ENCODE data around the gene HIF3A. TPM values are rescaled to one million over a fixed set of nuclear protein-coding genes. Genes with fewer than 3 reads are reported as not detected.
A peak's percentile ranks its signal among the peaks of the same experiment; 100 is the strongest.

Gene HIF3A
- total RNA-seq, 2 experiments from 2014 or later: not detected

GRCh38 chr19:46388311-46389095 lies 91.7 kb downstream of the HIF3A start:
- Mint-ChIP-seq H3K4me1 (no peaks in the 10 kb centered on the region), H3K27ac (no peak overlapping the region), H3K9me3 (peaks cover 2% of the 10 kb centered on the region), H3K4me3 (no peak overlapping the region), H3K27me3 (no peaks in the 10 kb centered on the region), H3K36me3 (ENCODE audit: low read depth) (peaks cover 65% of the 10 kb centered on the region)
- DNase-seq: no peak
- ChIA-PET POLR2A (no interaction called here), CTCF (no interaction called here)

GRCh38 chr19:46390121-46390858 lies 93.4 kb downstream of the HIF3A start:
- ChIA-PET CTCF (interaction anchor here (0.5 kb wide), 1 partner anchor 16 kb away, joined by 3 read pairs; no protein-coding TSS in a partner anchor), POLR2A (no interaction called here)
- H3K36me3 Mint-ChIP-seq (ENCODE audit: low read depth): peaks cover 53% of the 10 kb centered on the region

DNA sequence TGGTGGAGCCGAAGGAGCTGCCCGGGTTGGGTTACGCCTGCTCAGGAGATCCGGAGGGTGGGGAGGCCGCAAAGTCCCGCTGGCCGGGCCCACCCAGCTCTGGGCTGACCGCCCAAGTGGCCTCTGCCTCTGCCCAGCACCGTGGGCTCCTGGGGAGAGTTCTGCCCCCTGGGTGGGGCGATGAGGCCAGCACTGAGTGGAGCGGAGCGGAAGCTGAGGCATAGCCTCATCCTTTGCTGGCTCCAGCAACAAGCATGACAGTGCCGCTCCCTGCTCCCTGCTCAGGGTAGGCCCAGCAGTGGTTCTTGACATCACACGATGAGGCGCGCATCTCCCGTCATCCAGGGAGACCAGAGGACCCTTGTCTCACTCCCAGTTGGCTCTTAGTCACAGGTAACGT lies 94.0 kb downstream of the HIF3A start:
- H3K36me3 Mint-ChIP-seq (ENCODE audit: low read depth): peaks cover 49% of the 10 kb centered on the region
- no peak for DNase-seq
- H3K27ac Mint-ChIP-seq: no peak overlapping the region
- peaks cover 3% of the 10 kb centered on the region for H3K4me1 Mint-ChIP-seq
- CTCF ChIA-PET: interaction anchor here (0.5 kb wide), 1 partner anchor 15 kb away, joined by 3 read pairs; no protein-coding TSS in a partner anchor
- POLR2A ChIA-PET: no interaction called here
- H3K9me3 Mint-ChIP-seq: peaks cover 2% of the 10 kb centered on the region
- H3K27me3 Mint-ChIP-seq: no peaks in the 10 kb centered on the region
- no peak overlapping the region for H3K4me3 Mint-ChIP-seq

More at GRCh38 chr19:46390121-46390858, 93.4 kb downstream of the HIF3A start:
- no peak for DNase-seq
- Mint-ChIP-seq H3K27ac (no peak overlapping the region), H3K9me3 (peaks cover 2% of the 10 kb centered on the region), H3K4me3 (no peak overlapping the region), H3K4me1 (peaks cover 2% of the 10 kb centered on the region), H3K27me3 (no peaks in the 10 kb centered on the region)

GRCh38 chr19:46391296-46392251 lies 94.7 kb downstream of the HIF3A start:
- Mint-ChIP-seq H3K9me3 (peaks cover 2% of the 10 kb centered on the region), H3K27ac (no peak overlapping the region)

GRCh38 chr19:46392252-46392801 lies 95.5 kb downstream of the HIF3A start:
- POLR2A ChIA-PET: no interaction called here
- peaks cover 40% of the 10 kb centered on the region for H3K36me3 Mint-ChIP-seq (ENCODE audit: low read depth)
- H3K4me3 Mint-ChIP-seq: no peak overlapping the region
- CTCF ChIA-PET: interaction anchor here (0.8 kb wide), 1 partner anchor 15 kb away, joined by 3 read pairs; no protein-coding TSS in a partner anchor
- H3K27me3 Mint-ChIP-seq: no peaks in the 10 kb centered on the region
- peaks cover 3% of the 10 kb centered on the region for H3K4me1 Mint-ChIP-seq
- H3K27ac Mint-ChIP-seq: peak overlapping the region; percentile 11
- H3K9me3 Mint-ChIP-seq: peaks cover 2% of the 10 kb centered on the region
- DNase-seq: no peak

More at GRCh38 chr19:46391296-46392251, 94.7 kb downstream of the HIF3A start:
- Mint-ChIP-seq H3K27me3 (no peaks in the 10 kb centered on the region), H3K4me3 (no peak overlapping the region), H3K36me3 (ENCODE audit: low read depth) (peaks cover 46% of the 10 kb centered on the region), H3K4me1 (peaks cover 3% of the 10 kb centered on the region)
- CTCF ChIA-PET: interaction anchor here (0.5 to 0.8 kb wide), 2 partner anchors 14 to 15 kb away, joined by 3 read pairs; no protein-coding TSS in a partner anchor
- POLR2A ChIA-PET: no interaction called here
- no peak for DNase-seq

DNA sequence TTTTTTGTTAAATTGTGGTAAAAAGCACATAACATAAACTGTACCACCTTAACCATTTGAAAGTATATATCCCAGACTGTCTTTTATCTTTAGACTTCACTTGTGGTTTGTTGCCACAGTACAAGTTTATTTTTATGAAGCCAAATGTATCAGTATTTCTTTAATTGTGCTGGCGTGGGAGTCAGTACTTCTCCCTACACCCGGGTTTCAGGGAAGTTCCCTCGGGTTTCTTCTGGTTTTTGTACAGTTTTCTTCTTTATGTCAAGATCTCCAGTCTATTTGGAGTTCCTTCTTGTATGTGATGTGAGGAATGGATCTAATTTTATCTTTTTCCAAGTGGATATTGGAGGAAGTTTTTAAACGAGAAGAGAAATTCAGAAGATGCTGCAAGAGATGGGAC lies 96.0 kb downstream of the HIF3A start:
- DNase-seq: no peak
- ChIA-PET POLR2A (no interaction called here), CTCF (no interaction called here)
- H3K4me1 Mint-ChIP-seq: peaks cover 3% of the 10 kb centered on the region
- peaks cover 2% of the 10 kb centered on the region for H3K9me3 Mint-ChIP-seq
- H3K27ac Mint-ChIP-seq: no peak overlapping the region
- H3K36me3 Mint-ChIP-seq (ENCODE audit: low read depth): peaks cover 35% of the 10 kb centered on the region
- H3K4me3 Mint-ChIP-seq: no peak overlapping the region
- H3K27me3 Mint-ChIP-seq: peaks cover 4% of the 10 kb centered on the region

Other genes starting within 250 kb of the HIF3A start
- gene IGFL3, start 172.4 kb upstream of the HIF3A start, total RNA-seq: not detected
- gene IGFL2, start 148.8 kb upstream of the HIF3A start, total RNA-seq: not detected
- not detected for gene IGFL1, start 67.3 kb upstream of the HIF3A start, total RNA-seq
- 10 to 100 TPM; 84.6 to 85.1 TPM for gene PPP5C, start 50.0 kb downstream of the HIF3A start, total RNA-seq
- not detected for gene CCDC8, start 116.5 kb downstream of the HIF3A start, total RNA-seq
- not detected for gene PNMA8C, start 131.9 kb downstream of the HIF3A start, total RNA-seq
- not detected for gene PNMA8A, start 174.5 kb downstream of the HIF3A start, total RNA-seq
- gene PNMA8B, start 198.8 kb downstream of the HIF3A start, total RNA-seq: under 1 TPM; 0.05 TPM

All from activated CD4-positive, alpha-beta memory T cell treated with anti-CD3 and anti-CD28 coated beads, Interleukin-2, amount 10 ng/mL, durations not matched to agents 7 days and 5 days (primary cell).